Smooth muscle cell (in vitro differentiated cells): Measurements from ENCODE around the gene THOP1. TPM values are rescaled to one million over a fixed set of nuclear protein-coding genes. Genes with fewer than 3 reads are reported as not detected.

Experiments
- DNase-seq: peaks from one replicate; lab custom pipeline; 2025; ENCODE audit not compliant: unreplicated experiment; lab: John Stamatoyannopoulos, UW
- H2AFZ ChIP-seq: fragments of 200-600 bp; sonication (generic); 2 replicates; pipeline ENCODE4 v1.6.0; 2016; ENCODE audit warnings: antibody characterized with exemption, low read depth, mild to moderate bottlenecking
- H3F3A ChIP-seq: fragments of 200-600 bp; sonication (generic); 2 replicates; pipeline ENCODE4 v1.6.0; 2017; ENCODE audit warnings: antibody characterized with exemption, low read depth
- H3K27ac ChIP-seq: fragments of 200-600 bp; sonication (generic); 2 replicates; pipeline ENCODE4 v1.5.1; 2016; ENCODE audit warnings: low read depth, mild to moderate bottlenecking
- H3K27me3 ChIP-seq: fragments of 200-600 bp; sonication (generic); 2 replicates; pipeline ENCODE4 v1.6.1; 2016; ENCODE audit warnings: low read depth, mild to moderate bottlenecking
- H3K36me3 ChIP-seq: fragments of 200-600 bp; sonication (generic); 2 replicates; pipeline ENCODE4 v1.5.1; 2016; ENCODE audit warnings: low read depth
- H3K4me1 ChIP-seq: fragments of 200-600 bp; sonication (generic); 2 replicates; pipeline ENCODE4 v1.5.1; 2016; ENCODE audit warnings: low read depth
- H3K4me2 ChIP-seq: fragments of 200-600 bp; sonication (generic); 2 replicates; pipeline ENCODE4 v1.6.0; 2016; ENCODE audit warnings: mild to moderate bottlenecking
- H3K4me3 ChIP-seq: fragments of 200-600 bp; sonication (generic); 2 replicates; pipeline ENCODE4 v1.5.1; 2016; ENCODE audit warnings: mild to moderate bottlenecking
- H3K79me2 ChIP-seq: fragments of 200-600 bp; sonication (generic); 2 replicates; pipeline ENCODE4 v1.6.0; 2016; ENCODE audit warnings: low read depth, mild to moderate bottlenecking
- H3K9ac ChIP-seq: fragments of 200-600 bp; sonication (generic); 2 replicates; pipeline ENCODE4 v1.6.0; 2016; ENCODE audit warnings: low read depth
- H3K9me3 ChIP-seq: fragments of 200-600 bp; sonication (generic); replicated peaks from 2 replicates; pipeline ENCODE4 v1.5.1; 2016; ENCODE audit warnings: low read depth
- H4K20me1 ChIP-seq: fragments of 200-600 bp; sonication (generic); 2 replicates; pipeline ENCODE4 v1.6.0; 2016; ENCODE audit warnings: low read depth
- WGBS: methylation state at CpG from one replicate; pipeline ENCODE4 v1.1.7; 2016; ENCODE audit warnings: low lambda C conversion rate; 5-methylcytosine and 5-hydroxymethylcytosine counted together
- polyA plus RNA-seq: library from polyadenylated mRNA; unstranded; fragments of >200 nt; fragmentation: Nextera tagmentation; extraction: Ambion mirVana; gene quantifications from 2 replicates; pipeline ENCODE4 v1.2.1, GENCODE V29; 2016
- total RNA-seq: library from RNA; depleted of rRNA; stranded (reverse); fragments of >200 nt; gene quantifications from 2 replicates; pipeline ENCODE4 v1.2.3, GENCODE V29; 2014
- TF ChIP-seq, protein P1 (sequence below): fragments of 200-600 bp; sonication (generic); IDR thresholded peaks from 2 replicates; pipeline ENCODE4 v1.5.1; 2017; ENCODE audit warnings: borderline replicate concordance, mild to moderate bottlenecking, antibody characterized with exemption; ENCODE audit not compliant: insufficient read depth, poor library complexity, severe bottlenecking

The THOP1 gene
- total and polyA plus RNA-seq, 2 experiments from 2014 or later: 40.5 to 65.6 TPM

DNA sequence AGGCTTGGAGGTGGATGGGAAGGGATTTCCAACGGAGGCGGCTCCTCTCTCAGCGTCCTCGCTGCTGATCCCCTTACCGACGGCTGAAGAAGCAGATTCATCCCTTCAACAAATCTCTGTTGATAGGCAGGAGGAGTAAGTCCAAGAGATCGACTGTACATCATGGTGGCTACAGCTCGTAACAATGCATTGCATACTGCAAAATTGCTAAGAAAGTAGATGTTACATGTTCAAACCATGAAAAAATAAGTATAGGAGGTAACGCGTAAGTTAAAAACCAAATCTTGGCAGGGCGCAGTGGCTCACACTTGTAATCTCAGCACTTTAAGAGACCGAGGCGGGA, 45.0 kb upstream of the THOP1 start:
- no peak overlapping the region for H2AFZ ChIP-seq
- H3K4me3 ChIP-seq: no peak overlapping the region
- no peaks in the 10 kb centered on the region for H3K9me3 ChIP-seq
- no peaks in the 10 kb centered on the region for H3K79me2 ChIP-seq
- no peaks in the 10 kb centered on the region for H3F3A ChIP-seq
- 53% methylated on average over 13 of the region's 13 CpGs for WGBS
- H4K20me1 ChIP-seq: no peaks in the 10 kb centered on the region
- H3K4me2 ChIP-seq: no peak overlapping the region
- DNase-seq: no peak
- peaks cover 4% of the 10 kb centered on the region for H3K27me3 ChIP-seq
- H3K27ac ChIP-seq: no peak overlapping the region
- H3K36me3 ChIP-seq: peaks cover 4% of the 10 kb centered on the region
- TF ChIP-seq, protein P1, sequence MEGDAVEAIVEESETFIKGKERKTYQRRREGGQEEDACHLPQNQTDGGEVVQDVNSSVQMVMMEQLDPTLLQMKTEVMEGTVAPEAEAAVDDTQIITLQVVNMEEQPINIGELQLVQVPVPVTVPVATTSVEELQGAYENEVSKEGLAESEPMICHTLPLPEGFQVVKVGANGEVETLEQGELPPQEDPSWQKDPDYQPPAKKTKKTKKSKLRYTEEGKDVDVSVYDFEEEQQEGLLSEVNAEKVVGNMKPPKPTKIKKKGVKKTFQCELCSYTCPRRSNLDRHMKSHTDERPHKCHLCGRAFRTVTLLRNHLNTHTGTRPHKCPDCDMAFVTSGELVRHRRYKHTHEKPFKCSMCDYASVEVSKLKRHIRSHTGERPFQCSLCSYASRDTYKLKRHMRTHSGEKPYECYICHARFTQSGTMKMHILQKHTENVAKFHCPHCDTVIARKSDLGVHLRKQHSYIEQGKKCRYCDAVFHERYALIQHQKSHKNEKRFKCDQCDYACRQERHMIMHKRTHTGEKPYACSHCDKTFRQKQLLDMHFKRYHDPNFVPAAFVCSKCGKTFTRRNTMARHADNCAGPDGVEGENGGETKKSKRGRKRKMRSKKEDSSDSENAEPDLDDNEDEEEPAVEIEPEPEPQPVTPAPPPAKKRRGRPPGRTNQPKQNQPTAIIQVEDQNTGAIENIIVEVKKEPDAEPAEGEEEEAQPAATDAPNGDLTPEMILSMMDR: no peak
- no peaks in the 10 kb centered on the region for H3K4me1 ChIP-seq
- no peak overlapping the region for H3K9ac ChIP-seq

DNA sequence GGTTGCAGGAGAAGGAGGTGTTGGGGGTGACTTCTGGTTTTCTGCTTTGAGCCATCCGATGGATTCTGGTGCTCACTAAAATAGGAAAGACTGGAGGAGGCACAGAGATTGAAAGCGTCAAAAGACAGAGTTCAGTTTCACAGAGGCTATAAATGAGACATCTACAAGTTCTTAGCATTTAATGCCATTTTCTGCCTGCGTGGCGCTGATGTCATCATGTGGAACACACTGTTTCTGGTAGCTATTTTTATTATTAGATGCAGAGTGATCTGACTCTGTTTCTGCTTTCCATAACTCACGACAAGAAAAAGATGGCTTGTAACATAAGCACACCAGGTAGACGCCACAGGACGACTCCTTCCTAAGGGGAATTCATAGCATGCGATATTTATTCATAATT, 42.2 kb upstream of the THOP1 start:
- H4K20me1 ChIP-seq: no peaks in the 10 kb centered on the region
- H3K27ac ChIP-seq: no peak overlapping the region
- TF ChIP-seq, protein P1: no peak
- no peak for DNase-seq
- H3K9ac ChIP-seq: no peak overlapping the region
- H3F3A ChIP-seq: no peaks in the 10 kb centered on the region
- no peaks in the 10 kb centered on the region for H3K9me3 ChIP-seq
- H2AFZ ChIP-seq: no peak overlapping the region
- H3K4me2 ChIP-seq: no peak overlapping the region
- WGBS: 77% methylated on average over 8 of the region's 8 CpGs
- H3K4me1 ChIP-seq: no peaks in the 10 kb centered on the region
- H3K79me2 ChIP-seq: no peaks in the 10 kb centered on the region
- no peak overlapping the region for H3K4me3 ChIP-seq
- H3K36me3 ChIP-seq: no peaks in the 10 kb centered on the region
- H3K27me3 ChIP-seq: peaks cover 6% of the 10 kb centered on the region

DNA sequence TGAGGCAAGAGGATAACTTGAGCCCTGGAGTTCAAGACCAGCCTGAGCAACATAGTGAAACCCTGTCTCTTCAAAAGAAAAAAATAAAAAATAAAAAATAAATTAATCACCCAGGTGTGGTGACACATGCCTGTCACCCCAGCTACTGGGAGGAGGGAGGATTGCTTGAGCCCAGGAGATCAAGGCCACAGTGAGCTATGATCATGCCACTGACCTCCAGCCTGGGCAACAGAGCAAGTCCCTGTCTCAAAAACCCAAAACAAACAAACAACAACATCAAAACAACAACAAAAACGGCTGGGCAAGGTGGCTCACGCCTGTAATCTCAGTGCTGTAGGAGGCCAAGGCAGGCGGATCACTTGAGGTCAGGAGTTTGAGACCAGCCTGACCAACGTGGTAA, 41.2 kb upstream of the THOP1 start:
- 43% methylated on average over 4 of the region's 4 CpGs for WGBS
- DNase-seq: no peak
- Histone ChIP-seq H3K4me1 (no peaks in the 10 kb centered on the region), H3K79me2 (no peaks in the 10 kb centered on the region), H3F3A (no peaks in the 10 kb centered on the region), H4K20me1 (no peaks in the 10 kb centered on the region), H3K27ac (no peak overlapping the region), H3K4me2 (no peak overlapping the region), H3K27me3 (peaks cover 6% of the 10 kb centered on the region), H3K9ac (no peak overlapping the region), H3K9me3 (no peaks in the 10 kb centered on the region), H3K4me3 (no peak overlapping the region), H2AFZ (no peak overlapping the region), H3K36me3 (no peaks in the 10 kb centered on the region)
- TF ChIP-seq, protein P1: no peak

DNA sequence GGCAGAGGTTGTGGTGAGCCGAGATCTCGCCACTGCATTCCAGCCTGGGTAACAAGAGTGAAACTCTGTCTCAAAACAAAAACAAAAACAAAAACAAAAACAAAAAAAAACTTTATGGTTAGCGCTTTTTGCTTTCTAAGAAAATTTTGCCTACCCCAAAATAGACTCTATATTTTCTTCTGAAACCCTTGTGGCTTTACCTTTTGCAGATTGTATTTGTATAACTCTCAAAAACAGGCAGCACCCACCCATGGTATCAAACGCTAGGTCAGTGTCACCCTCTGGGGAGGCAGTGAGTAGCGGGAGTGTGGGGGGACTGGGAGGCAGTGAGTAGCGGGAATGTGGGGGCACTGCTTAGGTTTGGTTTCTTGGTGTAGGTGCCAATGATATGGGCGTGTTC, 38.0 kb upstream of the THOP1 start:
- Histone ChIP-seq H3K36me3 (no peaks in the 10 kb centered on the region), H3K9me3 (no peaks in the 10 kb centered on the region), H2AFZ (no peak overlapping the region), H3K4me3 (no peak overlapping the region), H3K4me1 (no peaks in the 10 kb centered on the region), H3K27ac (no peak overlapping the region), H3F3A (no peaks in the 10 kb centered on the region), H3K27me3 (peaks cover 6% of the 10 kb centered on the region), H3K79me2 (no peaks in the 10 kb centered on the region), H3K9ac (no peak overlapping the region), H3K4me2 (no peak overlapping the region), H4K20me1 (no peaks in the 10 kb centered on the region)
- WGBS: 87% methylated on average over 7 of the region's 7 CpGs
- DNase-seq: no peak
- TF ChIP-seq, protein P1: no peak
